NB4 (cell line): ENCODE data around the gene ABHD14A.

ENCODE experiments used
- POLR2A ChIP-seq: IDR thresholded peaks from 2 replicates; pipeline ENCODE4 v1.6.1; 2011; ENCODE audit warnings: mild to moderate bottlenecking; ENCODE audit not compliant: insufficient read length; ENCODE audit errors: extremely low read depth
- TF ChIP-seq, protein P1 (sequence below): IDR thresholded peaks from one replicate; pipeline ENCODE4 v1.5.1; 2012; ENCODE audit warnings: low read depth, low read length
- TF ChIP-seq, protein P2 (sequence below): IDR thresholded peaks from 2 replicates; pipeline ENCODE4 v1.6.1; 2011; ENCODE audit warnings: low read depth, low read length

DNA sequence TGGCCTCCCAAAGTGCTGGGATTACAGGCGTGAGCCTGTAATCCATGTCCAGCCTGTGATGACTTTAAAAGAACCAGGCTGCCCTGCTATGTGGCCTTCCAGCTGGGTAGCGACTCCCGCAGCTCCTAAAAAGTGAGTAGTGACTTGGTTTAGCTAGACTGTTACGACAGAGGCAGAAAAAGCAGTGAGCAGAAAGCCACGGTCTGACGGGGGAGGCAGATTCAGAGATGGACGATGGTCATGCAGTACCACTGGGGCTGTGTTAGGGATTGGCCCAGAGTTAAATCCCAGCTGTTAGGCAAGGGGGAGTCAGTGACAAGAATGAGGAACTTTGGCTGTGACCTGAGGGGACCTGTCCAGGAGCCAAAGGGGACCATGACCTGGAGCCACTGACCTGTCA, 23.9 kb downstream of the ABHD14A start:
- TF ChIP-seq, protein P1, sequence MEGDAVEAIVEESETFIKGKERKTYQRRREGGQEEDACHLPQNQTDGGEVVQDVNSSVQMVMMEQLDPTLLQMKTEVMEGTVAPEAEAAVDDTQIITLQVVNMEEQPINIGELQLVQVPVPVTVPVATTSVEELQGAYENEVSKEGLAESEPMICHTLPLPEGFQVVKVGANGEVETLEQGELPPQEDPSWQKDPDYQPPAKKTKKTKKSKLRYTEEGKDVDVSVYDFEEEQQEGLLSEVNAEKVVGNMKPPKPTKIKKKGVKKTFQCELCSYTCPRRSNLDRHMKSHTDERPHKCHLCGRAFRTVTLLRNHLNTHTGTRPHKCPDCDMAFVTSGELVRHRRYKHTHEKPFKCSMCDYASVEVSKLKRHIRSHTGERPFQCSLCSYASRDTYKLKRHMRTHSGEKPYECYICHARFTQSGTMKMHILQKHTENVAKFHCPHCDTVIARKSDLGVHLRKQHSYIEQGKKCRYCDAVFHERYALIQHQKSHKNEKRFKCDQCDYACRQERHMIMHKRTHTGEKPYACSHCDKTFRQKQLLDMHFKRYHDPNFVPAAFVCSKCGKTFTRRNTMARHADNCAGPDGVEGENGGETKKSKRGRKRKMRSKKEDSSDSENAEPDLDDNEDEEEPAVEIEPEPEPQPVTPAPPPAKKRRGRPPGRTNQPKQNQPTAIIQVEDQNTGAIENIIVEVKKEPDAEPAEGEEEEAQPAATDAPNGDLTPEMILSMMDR: no peak
- TF ChIP-seq POLR2A: no peak
- TF ChIP-seq, protein P2, sequence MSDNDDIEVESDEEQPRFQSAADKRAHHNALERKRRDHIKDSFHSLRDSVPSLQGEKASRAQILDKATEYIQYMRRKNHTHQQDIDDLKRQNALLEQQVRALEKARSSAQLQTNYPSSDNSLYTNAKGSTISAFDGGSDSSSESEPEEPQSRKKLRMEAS: no peak
